Large intestine (tissue), 3 donors: Measurements from ENCODE around the gene BANF2. TPM values are rescaled to one million over a fixed set of nuclear protein-coding genes. Genes with fewer than 3 reads are reported as not detected.
"Not testable (repeated sequence)": the region's sequence is repeated elsewhere in the genome, so short reads cannot be mapped to it uniquely, and the experiment has no call there.

Experiments used
- DNase-seq, 2 donors: peaks; one replicate each; pipeline versions ENCODE4 v3.0.0 to v3.0.0-alpha.2; 2013
- H3K27ac ChIP-seq: one replicate; pipeline ENCODE4 v1.5.1; 2013; ENCODE audit warnings: low read length
- H3K27me3 ChIP-seq: 2 replicates; pipeline ENCODE4 v1.6.1; 2013; ENCODE audit warnings: low read length; ENCODE audit not compliant: control insufficient read depth, insufficient read depth
- H3K36me3 ChIP-seq: 2 replicates; pipeline ENCODE4 v1.6.1; 2013; ENCODE audit warnings: low read length; ENCODE audit not compliant: control insufficient read depth, insufficient read depth
- H3K4me1 ChIP-seq: one replicate; pipeline ENCODE4 v1.6.1; 2013; ENCODE audit warnings: low read length; ENCODE audit not compliant: control insufficient read depth, insufficient read depth
- H3K4me3 ChIP-seq: one replicate; pipeline ENCODE4 v1.5.1; 2013; ENCODE audit warnings: low read length
- H3K9me3 ChIP-seq: one replicate; pipeline ENCODE4 v1.6.1; 2013; ENCODE audit warnings: mild to moderate bottlenecking, low read depth, low read length, moderate library complexity; ENCODE audit not compliant: control insufficient read depth
- whole genome bisulfite sequencing: methylation state at CpG from one replicate; pipeline ENCODE4 v1.1.5; 2013; ENCODE audit warnings: low lambda C conversion rate; ENCODE audit not compliant: insufficient coverage; 5-methylcytosine and 5-hydroxymethylcytosine counted together
- polyA plus RNA-seq: library from polyadenylated mRNA; unstranded; fragments of 120-200 nt; gene quantifications from one replicate; pipeline ENCODE4 v1.2.1, GENCODE V29; 2013

Gene BANF2
- polyA plus RNA-seq, 1 donor = not detected

- H3K36me3 ChIP-seq = peaks cover 73% of the 10 kb centered on the region
- no peak overlapping the region for H3K27ac ChIP-seq
- no peaks in the 10 kb centered on the region for H3K27me3 ChIP-seq
- DNase-seq = no peak
- whole genome bisulfite sequencing = 100% methylated on average over 1 of the region's 9 CpGs
- no peak overlapping the region for H3K4me3 ChIP-seq
- H3K9me3 ChIP-seq = peaks cover 8% of the 10 kb centered on the region
- peaks cover 26% of the 10 kb centered on the region for H3K4me1 ChIP-seq
Measured at GRCh38 chr20:17657079-17657825, 42.5 kb upstream of the BANF2 start.

- H3K4me1 ChIP-seq = peaks cover 26% of the 10 kb centered on the region
- peaks cover 8% of the 10 kb centered on the region for H3K9me3 ChIP-seq
- DNase-seq = no peak
- no peak overlapping the region for H3K27ac ChIP-seq
- WGBS = no CpG with 5 or more reads among the region's 9 CpGs
- no peak overlapping the region for H3K4me3 ChIP-seq
- H3K27me3 ChIP-seq = no peaks in the 10 kb centered on the region
- peaks cover 73% of the 10 kb centered on the region for H3K36me3 ChIP-seq
Measured at GRCh38 chr20:17657898-17658647, 41.7 kb upstream of the BANF2 start.

GRCh38 chr20:17658648-17658993, 41.1 kb upstream of the BANF2 start:
- DNase-seq = no peak
- 100% methylated on average over 1 of the region's 2 CpGs for WGBS
- peaks cover 73% of the 10 kb centered on the region for H3K36me3 ChIP-seq
- H3K9me3 ChIP-seq = peaks cover 8% of the 10 kb centered on the region
- no peaks in the 10 kb centered on the region for H3K27me3 ChIP-seq
- no peak overlapping the region for H3K27ac ChIP-seq
- peaks cover 26% of the 10 kb centered on the region for H3K4me1 ChIP-seq
- no peak overlapping the region for H3K4me3 ChIP-seq

- not testable (repeated sequence) for H3K4me3 ChIP-seq, H3K9me3 ChIP-seq, H3K27me3 ChIP-seq, DNase-seq
- Histone ChIP-seq H3K27ac (peak overlapping the region; percentile 32), H3K36me3 (peaks cover 67% of the 10 kb centered on the region), H3K4me1 (peaks cover 26% of the 10 kb centered on the region)
- WGBS = 100% methylated on average over 2 of the region's 7 CpGs
Measured at GRCh38 chr20:17659344-17659743, 40.4 kb upstream of the BANF2 start.

GRCh38 chr20:17659801-17660200, 40.0 kb upstream of the BANF2 start:
- H3K27ac ChIP-seq = peak overlapping the region; percentile 32
- peaks cover 65% of the 10 kb centered on the region for H3K36me3 ChIP-seq
- H3K9me3 ChIP-seq = peaks cover 8% of the 10 kb centered on the region
- no peak overlapping the region for H3K4me3 ChIP-seq
- no peak for DNase-seq
- WGBS = 100% methylated on average over 1 of the region's 5 CpGs
- H3K4me1 ChIP-seq = peaks cover 26% of the 10 kb centered on the region
- H3K27me3 ChIP-seq = no peaks in the 10 kb centered on the region

- no peak for DNase-seq
- H3K9me3 ChIP-seq = peaks cover 8% of the 10 kb centered on the region
- H3K36me3 ChIP-seq = peaks cover 58% of the 10 kb centered on the region
- no CpG with 5 or more reads among the region's 6 CpGs for WGBS
- H3K4me1 ChIP-seq = peaks cover 26% of the 10 kb centered on the region
- peak overlapping the region; percentile 72 for H3K27ac ChIP-seq
- H3K27me3 ChIP-seq = no peaks in the 10 kb centered on the region
- no peak overlapping the region for H3K4me3 ChIP-seq
Measured at GRCh38 chr20:17660667-17661066, 39.1 kb upstream of the BANF2 start.

GRCh38 chr20:17661121-17661744, 38.5 kb upstream of the BANF2 start:
- Histone ChIP-seq H3K9me3 (peaks cover 8% of the 10 kb centered on the region), H3K27me3 (no peaks in the 10 kb centered on the region), H3K4me3 (no peak overlapping the region), H3K4me1 (peaks cover 26% of the 10 kb centered on the region), H3K36me3 (peaks cover 57% of the 10 kb centered on the region), H3K27ac (peak overlapping the region; percentile 72)
- peak; percentile 47 to 74 for DNase-seq
- no CpG with 5 or more reads among the region's 5 CpGs for WGBS

- no CpG with 5 or more reads among the region's 10 CpGs for WGBS
- Histone ChIP-seq H3K4me1 (peaks cover 26% of the 10 kb centered on the region), H3K27me3 (no peaks in the 10 kb centered on the region), H3K27ac (peak overlapping the region; percentile 35), H3K9me3 (peaks cover 8% of the 10 kb centered on the region), H3K4me3 (no peak overlapping the region), H3K36me3 (peaks cover 51% of the 10 kb centered on the region)
- no peak for DNase-seq
Measured at GRCh38 chr20:17662333-17663039, 37.3 kb upstream of the BANF2 start.

- DNase-seq = no peak
- Histone ChIP-seq H3K4me3 (no peak overlapping the region), H3K36me3 (peaks cover 50% of the 10 kb centered on the region), H3K4me1 (peaks cover 26% of the 10 kb centered on the region), H3K27ac (no peak overlapping the region), H3K9me3 (peaks cover 8% of the 10 kb centered on the region), H3K27me3 (no peaks in the 10 kb centered on the region)
- 100% methylated on average over 1 of the region's 13 CpGs for WGBS
Measured at GRCh38 chr20:17663040-17663399, 36.7 kb upstream of the BANF2 start.

- WGBS = no CpG with 5 or more reads among the region's 5 CpGs
- Histone ChIP-seq H3K4me3 (no peak overlapping the region), H3K4me1 (peaks cover 26% of the 10 kb centered on the region), H3K27ac (no peak overlapping the region), H3K36me3 (peaks cover 50% of the 10 kb centered on the region), H3K9me3 (peaks cover 7% of the 10 kb centered on the region), H3K27me3 (no peaks in the 10 kb centered on the region)
- no peak for DNase-seq
Measured at GRCh38 chr20:17663486-17663885, 36.3 kb upstream of the BANF2 start.
